GM18909 (cell line): Measurements from ENCODE around the gene RSU1.
"Not testable (repeated sequence)": the region's sequence is repeated elsewhere in the genome, so short reads cannot be mapped to it uniquely, and the experiment has no call there.

Experiments used
- ATAC-seq: cut with Tn5 transposase; IDR thresholded peaks from one replicate; pipeline ENCODE4 v1.9.1; 2021; ENCODE audit warnings: mild to moderate bottlenecking; ENCODE audit not compliant: unreplicated experiment, poor library complexity

The RSU1 gene

GRCh38 chr10:16788778-16789177 lies 28.4 kb downstream of the RSU1 start:
- no peak for ATAC-seq

- ATAC-seq, result peak; percentile 43
Observed at GRCh38 chr10:16788125-16788524, 29.1 kb downstream of the RSU1 start.

- peak; percentile 82 for ATAC-seq
Observed at GRCh38 chr10:16787361-16787791, 29.8 kb downstream of the RSU1 start.

- ATAC-seq, result no peak
Observed at GRCh38 chr10:16780338-16780880, 36.8 kb downstream of the RSU1 start.

GRCh38 chr10:16779384-16779915 lies 37.8 kb downstream of the RSU1 start:
- ATAC-seq, result peak; percentile 67

GRCh38 chr10:16777473-16778370 lies 39.5 kb downstream of the RSU1 start:
- peak; percentile 62 for ATAC-seq

GRCh38 chr10:16776896-16777295 lies 40.3 kb downstream of the RSU1 start:
- ATAC-seq, result no peak

- no peak for ATAC-seq
Observed at GRCh38 chr10:16773334-16773733, 43.9 kb downstream of the RSU1 start.

GRCh38 chr10:16770670-16771069 lies 46.6 kb downstream of the RSU1 start:
- ATAC-seq, result peak; percentile 56

- no peak for ATAC-seq
Observed at GRCh38 chr10:16770141-16770540, 47.1 kb downstream of the RSU1 start.

- no peak for ATAC-seq
Observed at GRCh38 chr10:16769331-16769730, 47.9 kb downstream of the RSU1 start.

GRCh38 chr10:16768702-16769101 lies 48.5 kb downstream of the RSU1 start:
- no peak for ATAC-seq

- ATAC-seq, result peak; percentile 66
Observed at GRCh38 chr10:16765509-16766375, 51.5 kb downstream of the RSU1 start.

- no peak for ATAC-seq
Observed at GRCh38 chr10:16761300-16761699, 55.9 kb downstream of the RSU1 start.

GRCh38 chr10:16756561-16757221 lies 60.5 kb downstream of the RSU1 start:
- no peak for ATAC-seq

GRCh38 chr10:16754765-16755164 lies 62.5 kb downstream of the RSU1 start:
- no peak for ATAC-seq

- not testable (repeated sequence) for ATAC-seq
Observed at GRCh38 chr10:16752849-16753248, 64.4 kb downstream of the RSU1 start.

- ATAC-seq, result no peak
Observed at GRCh38 chr10:16752099-16752498, 65.1 kb downstream of the RSU1 start.

- no peak for ATAC-seq
Observed at GRCh38 chr10:16751244-16751643, 66.0 kb downstream of the RSU1 start.

- ATAC-seq, result no peak
Observed at GRCh38 chr10:16750461-16750860, 66.8 kb downstream of the RSU1 start.
